Heart left ventricle (tissue), 16 donors: ENCODE measurements around the gene GRAMD2B. TPM values are rescaled to one million over a fixed set of nuclear protein-coding genes. Genes with fewer than 3 reads are reported as not detected.
"Not testable (repeated sequence)": the region's sequence is repeated elsewhere in the genome, so short reads cannot be mapped to it uniquely, and the experiment has no call there.

Source experiments
- ATAC-seq, 4 donors: fragments of 200-7000 bp; cut with Tn5 transposase; one replicate each; pipeline ENCODE4 v1.9.1; 2020 to 2022; ENCODE audit warnings: moderate library complexity in 4 of 4, mild to moderate bottlenecking in 3 of 4, moderate number of reproducible peaks in 1 of 4
- DNase-seq, 5 donors: peaks; one replicate each; pipeline ENCODE4 v3.0.0-alpha.2; 2020
- H3K27ac ChIP-seq, 12 donors: fragments of 200-600 bp; sonication (generic) in 4 of 12; one replicate each; pipeline versions ENCODE4 v1.5.0 to v1.8.0; 2016 to 2022; ENCODE audit warnings: mild to moderate bottlenecking in 2 of 12
- H3K27me3 ChIP-seq, 9 donors: fragments of 200-600 bp; sonication (generic) in 2 of 9; one replicate each; pipeline versions ENCODE4 v1.5.1 to v1.8.0; 2016 to 2022; ENCODE audit warnings: mild to moderate bottlenecking in 3 of 9
- H3K36me3 ChIP-seq, 9 donors: fragments of 200-600 bp; sonication (generic) in 2 of 9; one replicate each; pipeline versions ENCODE4 v1.5.0 to v1.8.0; 2018 to 2022; ENCODE audit warnings: mild to moderate bottlenecking in 2 of 9
- H3K4me1 ChIP-seq, 12 donors: fragments of 200-600 bp; sonication (generic) in 4 of 12; one replicate each; pipeline versions ENCODE4 v1.5.0 to v1.8.0; 2016 to 2022; ENCODE audit warnings: mild to moderate bottlenecking in 3 of 12
- H3K4me3 ChIP-seq, 12 donors: fragments of 200-600 bp; sonication (generic) in 4 of 12; one replicate each; pipeline versions ENCODE4 v1.5.0 to v1.8.0; 2017 to 2022; ENCODE audit warnings: mild to moderate bottlenecking in 9 of 12, moderate library complexity in 4 of 12
- H3K9me3 ChIP-seq, 12 donors: fragments of 200-600 bp; sonication (generic) in 4 of 12; one replicate each; pipeline versions ENCODE4 v1.5.0 to v1.8.0; 2016 to 2022; ENCODE audit warnings: mild to moderate bottlenecking in 1 of 12
- CTCF ChIP-seq, 12 donors: fragments of 200-600 bp; sonication (generic) in 4 of 12; IDR thresholded peaks; one replicate each; pipeline versions ENCODE4 v1.5.0 to v1.8.0; 2018 to 2022; ENCODE audit warnings: antibody characterized with exemption in 12 of 12, mild to moderate bottlenecking in 5 of 12
- POLR2A ChIP-seq, 2 donors: fragments of 450-650 bp; IDR thresholded peaks; one replicate each; pipeline ENCODE4 v1.6.1; 2017; ENCODE audit warnings: antibody characterized with exemption in 2 of 2, mild to moderate bottlenecking in 2 of 2, moderate library complexity in 2 of 2
- WGBS, 4 donors: extraction: QIAGEN DNeasy Blood & Tissue Kit in 2 of 4; methylation state at CpG; one replicate each; pipeline versions ENCODE4 v1.1.5 to v1.1.7; 2013 to 2018; 5-methylcytosine and 5-hydroxymethylcytosine counted together
- intact Hi-C, 10 donors: fragments of 100-400 bp; cut with DNase I; formaldehyde crosslinking; loops; one replicate each; pipeline versions ENCODE4 v1.11.1 to v1.14.2; 2022
- polyA plus RNA-seq, 2 donors: library from polyadenylated mRNA; stranded (reverse); fragments of 200-250 nt; gene quantifications; one replicate each; pipeline ENCODE4 v1.2.3, GENCODE V29; 2013
- total RNA-seq, 9 donors: library from RNA; depleted of rRNA in 2 of 9; stranded (reverse); fragments of >200 nt in 2 of 9; fragmentation: NEBNext Ultra II Directional in 3 of 9; extraction: Animal tissue kit (Norgen Biotek cat#: 25700) in 3 of 9; gene quantifications; one replicate each; pipeline versions ENCODE4 v1.1.0 to v1.2.4, GENCODE V29; 2016 to 2023
- donor health status: ischemic (EF 13 %, LVEDD 7.1; RV severe dilation, severe dysfunction).
- donor health status: healthy with polysubstance abuse.
- donor health status: DM: no; HTN: yes; CAD: no.
- donor health status: DM: no; HTN: no; CAD: no.
- donor health status: ischemic (EF 25% LVEDD 6.9; RV normal size, moderate dysfunction).
- donor health status: ischemic (EF 25% LVEDD 5.7; RV mildly dilated, moderate dysfunction).
- donor health status: healthy.
- donor health status: DM: yes; HTN: yes; CAD: no.
- donor health status: ischemic (EF 35%, LVEDD 5.7; RV mildly dilated, moderate dysfunction).
- donor health status: nonischemic (EF 11% LVEDD 7.7; RV severe dilation, severe dysfunction).
- donor health status: DM: yes; HTN: yes; CAD: no.
- donor health status: PGD.
- donor health status: ischemic (EF 29% LVEDD 5.4; RV normal size, mild dysfunction).
- donor health status: nonischemic (EF 23%, LVEDD 6.1; RV moderate dilation, normal function).

GRAMD2B gene
- total and polyA plus RNA-seq, 11 donors, result 7.4 to 50.4 (median 35.8) TPM

DNA sequence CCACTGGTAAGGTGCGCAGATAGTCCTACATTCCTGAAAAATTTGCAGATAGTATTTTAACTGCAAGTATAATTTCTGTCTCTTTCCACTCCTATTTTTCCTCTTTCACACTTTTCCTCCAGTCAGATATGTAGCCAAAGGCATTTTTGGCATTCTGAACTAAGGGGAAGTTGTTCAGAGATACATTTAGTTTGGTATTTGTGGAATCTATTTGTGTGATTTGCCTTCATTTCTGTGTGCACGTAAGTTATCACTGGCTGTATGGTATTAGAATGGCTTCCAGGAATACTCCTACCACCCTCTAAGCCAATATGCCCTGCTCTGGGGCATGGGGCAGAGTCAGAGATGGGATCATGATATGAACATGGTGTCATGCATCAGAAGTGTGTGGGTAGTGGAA is 45.8 kb upstream of the GRAMD2B start:
- WGBS, 4 donors, result 65 to 73% (median 72%) methylated on average over 2 of the region's 2 CpGs
- ATAC-seq (no peak), DNase-seq (no peak)
- no peak overlapping the region for H3K27ac ChIP-seq
- intact Hi-C loops, result loop anchor here in 1 of 10 donors (10.0 kb wide), 1 partner anchor 47 kb away; the partner anchor contains the start of gene GRAMD2B
- H3K4me3 ChIP-seq, result no peak overlapping the region
- H3K9me3 ChIP-seq, result peaks cover 0 to 29% (median 4%) of the 10 kb centered on the region in 12 donors
- H3K27me3 ChIP-seq, result no peaks in the 10 kb centered on the region
- H3K36me3 ChIP-seq, result no peaks in the 10 kb centered on the region
- H3K4me1 ChIP-seq, result no peaks in the 10 kb centered on the region
- no peak for TF ChIP-seq CTCF (IDR thresholded peaks at IDR 0.05)
- no peak for TF ChIP-seq POLR2A (IDR thresholded peaks at IDR 0.05)

DNA sequence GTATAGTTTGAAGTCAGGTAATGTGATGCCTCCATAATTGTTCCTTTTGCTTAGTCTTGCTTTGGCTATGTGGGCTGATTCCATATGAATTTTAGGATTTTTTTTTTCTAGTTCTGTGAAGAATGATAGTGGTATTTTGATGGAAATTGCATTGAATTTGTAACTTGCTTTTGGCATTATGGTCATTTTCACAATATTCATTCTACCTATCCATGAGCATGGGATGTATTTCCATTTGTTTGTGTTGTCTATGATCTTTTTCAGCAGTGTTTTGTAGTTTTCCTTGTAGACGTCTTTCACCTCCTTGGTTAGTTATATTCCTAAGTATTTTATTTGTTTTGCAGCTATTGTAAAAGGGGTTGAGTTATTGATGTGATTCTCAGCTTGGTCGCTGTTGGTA is 42.9 kb upstream of the GRAMD2B start:
- DNase-seq, intact Hi-C loops, H3K27me3 ChIP-seq, H3K4me3 ChIP-seq, H3K27ac ChIP-seq, H3K36me3 ChIP-seq, ATAC-seq: not testable (repeated sequence)
- 87 to 95% (median 95%) methylated on average over 2 of the region's 2 CpGs for WGBS, 4 donors
- peaks cover 0 to 16% (median 3%) of the 10 kb centered on the region in 12 donors for H3K4me1 ChIP-seq
- peaks cover 0 to 29% (median 4%) of the 10 kb centered on the region in 12 donors for H3K9me3 ChIP-seq

DNA sequence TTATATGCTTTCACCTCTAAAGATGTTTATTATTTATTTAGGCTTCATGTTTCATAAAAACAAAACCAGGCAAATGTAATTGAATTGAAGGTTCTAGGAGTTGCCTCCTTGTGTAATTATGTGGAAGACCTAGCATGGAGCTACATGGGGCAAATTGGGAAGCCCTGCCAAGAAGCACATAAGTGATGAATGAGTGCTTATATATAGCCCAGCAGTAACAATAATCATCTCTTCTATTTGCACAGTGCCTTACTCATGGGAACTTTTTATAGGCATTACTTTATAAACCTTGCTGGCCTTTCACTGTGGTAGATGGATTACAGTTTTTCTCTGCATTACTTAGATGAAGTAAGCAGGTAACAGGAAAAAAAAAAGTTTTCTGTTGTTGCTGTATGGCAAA is 40.0 kb upstream of the GRAMD2B start:
- intact Hi-C loops, result no loop called here
- peaks cover 0 to 23% (median 7%) of the 10 kb centered on the region in 12 donors for H3K4me1 ChIP-seq
- H3K36me3 ChIP-seq, result no peaks in the 10 kb centered on the region
- no peak overlapping the region for H3K27ac ChIP-seq
- DNase-seq (no peak), ATAC-seq (peak in 3 of 4 donors; percentile 49 to 90 (median 83))
- TF ChIP-seq POLR2A (IDR thresholded peaks at IDR 0.05) (no peak), CTCF (IDR thresholded peaks at IDR 0.05) (no peak)
- no peak overlapping the region for H3K4me3 ChIP-seq
- H3K27me3 ChIP-seq, result no peaks in the 10 kb centered on the region
- H3K9me3 ChIP-seq, result peaks cover 0 to 29% (median 4%) of the 10 kb centered on the region in 12 donors

- no peak for TF ChIP-seq POLR2A (IDR thresholded peaks at IDR 0.05)
- TF ChIP-seq CTCF (IDR thresholded peaks at IDR 0.05), result no peak
- no peak for ATAC-seq
- no peak for DNase-seq
- no peak overlapping the region for H3K4me3 ChIP-seq
- 78 to 90% (median 85%) methylated on average over 3 of the region's 3 CpGs for WGBS, 4 donors
- intact Hi-C loops, result no loop called here
- no peaks in the 10 kb centered on the region for H3K27me3 ChIP-seq
- H3K4me1 ChIP-seq, result peaks cover 0 to 23% (median 7%) of the 10 kb centered on the region in 12 donors
- peak overlapping the region in 1 of 12 donors; percentile 77 for H3K27ac ChIP-seq
- peaks cover 0 to 29% (median 4%) of the 10 kb centered on the region in 12 donors for H3K9me3 ChIP-seq
- H3K36me3 ChIP-seq, result no peaks in the 10 kb centered on the region
Measured at GRCh38 chr5:126383776-126384175, 39.4 kb upstream of the GRAMD2B start.

GRCh38 chr5:126384985-126385384 is 38.2 kb upstream of the GRAMD2B start:
- Histone ChIP-seq H3K9me3 (peaks cover 0 to 24% (median 4%) of the 10 kb centered on the region in 12 donors), H3K27ac (peak overlapping the region in 10 of 12 donors; percentile 2 to 77 (median 28)), H3K4me3 (no peak overlapping the region), H3K27me3 (no peaks in the 10 kb centered on the region), H3K36me3 (no peaks in the 10 kb centered on the region), H3K4me1 (peaks cover 0 to 23% (median 7%) of the 10 kb centered on the region in 12 donors)
- TF ChIP-seq POLR2A (IDR thresholded peaks at IDR 0.05) (no peak), CTCF (IDR thresholded peaks at IDR 0.05) (no peak)
- ATAC-seq (peak in 3 of 4 donors; percentile 58 to 81 (median 74)), DNase-seq (no peak)
- 60 to 70% (median 61%) methylated on average over 3 of the region's 3 CpGs for WGBS, 4 donors
- intact Hi-C loops, result loop anchor here in 1 of 10 donors (5.0 kb wide), 1 partner anchor 37 kb away; the partner anchor contains the start of gene GRAMD2B
